Measurements from ENCODE around the gene HAVCR2.

Gene HAVCR2

GRCh38 chr5:157046041-157046440 is 62.8 kb downstream of the HAVCR2 start:
- no peak for DNase-seq (ENCODE audit: low read depth in 2 of 2)

GRCh38 chr5:157045601-157046000 is 63.2 kb downstream of the HAVCR2 start:
- DNase-seq (ENCODE audit: low read depth in 2 of 2), result no peak

- no peak for DNase-seq (ENCODE audit: low read depth in 2 of 2)
These were observed 70.2 kb downstream of the HAVCR2 start for GRCh38 chr5:157038568-157039187.
